NCI-H226 (cell line): Measurements from ENCODE around the gene OR7G1.
A peak's percentile ranks its signal among the peaks of the same experiment; 100 is the strongest.

ENCODE experiments used
- DNase-seq: peaks from one replicate; pipeline ENCODE4 v3.0.0-alpha.2; 2015

The OR7G1 gene, protein sequence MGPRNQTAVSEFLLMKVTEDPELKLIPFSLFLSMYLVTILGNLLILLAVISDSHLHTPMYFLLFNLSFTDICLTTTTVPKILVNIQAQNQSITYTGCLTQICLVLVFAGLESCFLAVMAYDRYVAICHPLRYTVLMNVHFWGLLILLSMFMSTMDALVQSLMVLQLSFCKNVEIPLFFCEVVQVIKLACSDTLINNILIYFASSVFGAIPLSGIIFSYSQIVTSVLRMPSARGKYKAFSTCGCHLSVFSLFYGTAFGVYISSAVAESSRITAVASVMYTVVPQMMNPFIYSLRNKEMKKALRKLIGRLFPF

DNA sequence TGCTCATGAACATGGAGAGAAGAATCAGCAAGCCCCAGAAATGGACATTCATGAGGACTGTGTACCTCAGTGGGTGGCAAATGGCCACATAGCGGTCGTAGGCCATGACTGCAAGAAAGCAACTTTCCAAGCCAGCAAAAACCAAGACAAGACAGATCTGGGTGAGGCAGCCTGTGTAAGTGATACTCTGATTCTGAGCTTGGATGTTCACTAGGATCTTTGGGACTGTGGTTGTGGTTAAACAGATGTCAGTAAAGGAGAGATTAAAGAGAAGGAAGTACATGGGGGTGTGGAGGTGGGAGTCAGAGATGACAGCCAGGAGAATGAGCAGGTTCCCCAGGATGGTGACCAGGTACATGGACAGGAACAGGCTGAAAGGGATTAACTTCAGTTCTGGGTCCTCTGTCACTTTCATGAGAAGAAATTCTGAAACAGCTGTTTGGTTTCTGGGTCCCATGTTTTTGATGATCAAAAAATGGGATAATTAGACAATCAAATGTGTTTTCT, at the start of gene OR7G1:
OR7G1 (minus strand) TSS at position 457 of the 507 bp plus-strand sequence; CDS start at position 457, 0 bp downstream.
- DNase-seq, result no peak

DNA sequence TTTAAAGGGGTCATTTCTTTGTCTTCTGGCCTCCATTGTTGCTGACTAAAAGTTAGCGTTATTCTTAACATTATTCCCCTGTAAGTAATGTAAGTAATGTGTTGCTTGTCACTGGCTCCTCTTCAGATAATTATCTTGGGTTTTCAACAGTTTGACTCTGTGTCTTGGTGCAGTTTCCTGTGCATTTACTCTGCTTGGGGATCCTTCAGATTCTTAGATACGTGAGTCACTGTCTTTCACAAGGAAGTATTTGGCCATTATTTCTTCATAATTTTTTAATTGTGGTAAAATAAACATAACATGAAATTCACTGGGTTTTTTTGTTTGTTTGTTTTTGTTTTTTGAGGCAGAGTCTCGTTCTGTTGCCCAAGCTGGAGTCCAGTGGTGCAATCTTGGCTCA, 49.7 kb upstream of the OR7G1 start:
- no peak for DNase-seq

DNA sequence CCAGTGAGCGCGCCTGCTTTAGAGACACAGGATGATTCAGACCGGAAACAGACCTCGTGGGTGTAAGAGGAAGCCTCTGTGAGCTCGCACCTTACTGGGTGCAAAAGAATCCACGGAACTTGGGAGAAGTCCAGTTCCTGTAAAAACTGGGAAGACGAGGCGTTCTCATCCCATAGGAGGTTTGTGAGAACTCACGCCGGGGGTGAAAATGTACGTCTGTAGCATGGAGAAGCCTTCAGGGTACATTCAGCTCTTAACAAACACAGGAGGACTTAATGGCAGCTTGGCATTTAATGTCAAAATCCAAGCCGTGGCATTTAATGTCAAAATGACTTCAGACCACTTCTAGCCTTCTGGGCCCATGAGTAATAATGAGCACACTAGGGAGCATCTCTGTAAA, 45.9 kb upstream of the OR7G1 start:
- no peak for DNase-seq

DNA sequence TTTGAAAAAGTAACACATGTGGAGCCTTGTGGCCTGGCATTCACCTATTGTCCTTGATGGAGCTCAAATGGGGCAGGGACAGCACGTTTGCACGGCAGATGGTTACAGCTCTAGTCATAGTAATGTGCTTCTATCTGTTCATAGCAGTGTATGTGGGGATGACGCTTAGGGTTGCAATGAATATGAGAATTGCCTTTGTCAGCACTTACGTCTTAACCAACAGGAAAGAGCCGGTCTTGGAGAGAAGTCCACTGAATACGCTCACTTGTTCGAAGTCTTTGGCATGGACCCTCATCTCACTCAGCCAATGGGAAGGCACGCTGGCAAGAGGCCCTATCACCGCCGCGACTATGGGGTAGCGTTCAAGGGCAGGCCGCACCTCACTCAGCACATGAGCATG, 44.3 kb upstream of the OR7G1 start:
- no peak for DNase-seq

DNA sequence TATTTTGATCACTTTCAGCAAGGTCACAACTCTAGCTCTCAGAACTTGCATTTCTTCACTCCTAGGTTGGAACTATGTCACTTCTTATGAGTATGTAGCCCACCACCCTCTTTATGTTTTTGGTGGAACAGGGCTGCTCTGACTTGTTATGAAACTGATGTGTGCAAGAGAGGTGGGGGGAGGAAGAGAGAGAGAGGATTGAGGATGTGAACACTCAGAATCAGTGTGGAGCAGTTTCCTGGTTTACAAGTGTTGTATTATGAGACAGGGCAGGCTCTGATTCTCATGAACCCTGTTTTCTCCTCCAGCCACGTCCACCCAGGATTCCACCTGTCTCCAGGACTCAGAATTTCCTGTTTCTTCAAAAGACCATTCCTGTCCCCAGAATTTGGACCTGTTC, 40.7 kb upstream of the OR7G1 start:
- no peak for DNase-seq

DNA sequence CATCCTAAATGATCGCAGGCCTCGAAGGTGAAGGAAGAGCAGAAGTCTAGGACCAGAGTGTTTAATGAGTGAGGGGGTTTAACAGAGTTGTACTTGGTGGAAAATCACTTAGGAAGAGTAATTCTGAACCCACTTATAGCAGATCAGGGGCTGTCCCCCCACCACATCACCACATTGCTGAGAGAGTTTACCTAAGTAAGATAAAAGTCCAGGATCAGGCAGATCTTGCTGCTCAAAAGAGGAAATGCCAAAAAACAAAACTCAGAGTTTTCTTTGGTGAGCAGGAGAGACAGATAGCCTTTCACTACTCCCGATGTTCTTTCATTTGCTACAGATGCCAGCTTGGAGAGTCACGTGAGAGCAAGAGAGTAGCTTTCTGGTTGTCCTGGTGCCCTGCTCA, 40.0 kb upstream of the OR7G1 start:
- DNase-seq, result no peak

DNA sequence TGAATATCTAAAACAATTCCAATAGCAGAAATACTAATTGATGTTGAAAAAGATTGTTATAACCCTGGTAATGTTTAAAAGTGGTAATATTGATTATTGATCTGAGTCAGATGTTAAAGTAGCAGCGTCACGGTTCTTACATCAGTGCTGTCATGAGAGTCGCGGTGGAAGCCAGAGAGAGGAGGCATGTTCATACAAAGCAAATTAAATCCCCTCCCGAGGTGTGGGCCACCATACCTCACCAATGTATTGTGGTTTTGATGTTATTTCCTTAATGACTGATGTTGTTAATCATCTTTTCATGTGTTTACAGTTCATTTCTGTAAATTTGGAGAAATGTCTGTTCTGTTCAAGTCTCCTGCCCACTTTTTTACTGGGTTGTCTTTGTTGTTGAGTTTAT, 35.8 kb upstream of the OR7G1 start:
- no peak for DNase-seq

DNA sequence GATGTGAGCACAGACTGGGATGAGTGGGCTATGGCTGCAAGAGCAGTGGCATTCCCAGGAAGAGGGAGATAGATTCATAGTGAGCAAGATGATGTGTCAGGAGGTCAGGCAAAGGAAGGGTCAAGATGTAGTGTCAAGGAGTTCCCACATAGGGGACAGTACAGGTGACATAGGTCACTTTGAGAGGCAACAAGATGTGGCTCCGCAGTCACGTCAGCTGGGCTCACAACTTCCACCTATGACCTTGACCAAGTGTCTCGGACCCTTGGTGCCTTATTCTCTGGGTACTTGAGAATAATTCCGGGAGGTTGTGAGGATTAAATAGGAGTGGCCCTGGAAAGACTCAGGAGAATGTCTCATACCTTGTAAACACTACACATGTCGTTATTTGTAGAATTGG, 35.1 kb upstream of the OR7G1 start:
- no peak for DNase-seq

DNA sequence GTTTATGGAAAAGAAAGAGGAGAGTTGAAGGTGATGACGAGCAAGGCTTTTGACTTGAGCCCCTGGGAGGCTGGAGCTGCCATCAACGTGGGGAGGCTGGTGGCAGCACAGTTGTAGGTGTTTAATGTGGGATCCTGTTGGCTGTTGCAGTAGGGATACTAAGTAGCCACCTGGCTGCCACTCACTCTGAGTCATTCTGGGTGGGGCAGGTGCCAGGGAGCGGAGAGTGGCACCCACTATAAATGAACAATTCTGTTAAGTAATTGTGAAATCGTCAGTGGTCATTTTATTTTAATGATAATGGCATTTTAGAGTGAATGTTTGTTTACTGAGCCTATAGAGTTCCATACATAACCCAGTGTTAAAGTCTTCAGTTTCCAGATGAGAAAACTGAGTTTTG, 34.4 kb upstream of the OR7G1 start:
- DNase-seq, result no peak

DNA sequence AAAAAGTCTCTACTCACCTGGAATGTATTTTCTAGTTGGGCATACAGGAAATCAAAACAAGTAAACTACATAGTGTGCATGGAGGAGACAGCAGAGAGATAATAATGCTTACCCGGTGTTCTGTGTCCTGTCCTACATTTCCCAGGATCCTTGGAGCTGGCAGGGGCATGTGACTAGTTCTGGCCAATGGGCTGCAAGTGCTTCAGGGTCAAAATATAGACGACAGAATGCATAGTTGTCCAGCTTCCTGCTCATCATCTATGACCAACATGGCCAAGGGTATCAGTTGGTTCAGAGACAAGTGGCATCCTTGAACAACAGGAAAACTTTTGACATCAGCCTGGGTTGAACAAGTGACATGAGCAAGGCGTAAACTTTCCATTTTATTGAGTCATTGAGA, 33.1 kb upstream of the OR7G1 start:
- no peak for DNase-seq

DNA sequence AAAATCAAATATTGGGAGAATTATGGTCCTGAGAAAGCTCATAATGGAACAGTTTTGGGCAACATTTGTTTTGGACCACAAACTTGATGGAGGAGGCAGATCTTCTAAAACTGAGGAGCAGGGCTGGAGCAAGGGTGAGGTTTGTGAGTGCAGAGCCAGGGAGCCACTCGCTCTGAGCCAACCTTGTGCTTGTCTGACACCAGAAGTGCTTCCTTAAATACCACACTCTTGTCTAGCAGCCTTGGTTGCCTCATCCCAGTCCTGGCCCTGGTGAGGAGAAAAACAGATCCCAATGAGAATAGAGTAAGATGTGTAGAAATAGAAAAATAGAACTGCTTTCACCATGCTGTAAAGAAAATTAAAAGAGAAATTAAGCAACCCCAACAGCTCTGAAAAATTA, 31.3 kb upstream of the OR7G1 start:
- no peak for DNase-seq

DNA sequence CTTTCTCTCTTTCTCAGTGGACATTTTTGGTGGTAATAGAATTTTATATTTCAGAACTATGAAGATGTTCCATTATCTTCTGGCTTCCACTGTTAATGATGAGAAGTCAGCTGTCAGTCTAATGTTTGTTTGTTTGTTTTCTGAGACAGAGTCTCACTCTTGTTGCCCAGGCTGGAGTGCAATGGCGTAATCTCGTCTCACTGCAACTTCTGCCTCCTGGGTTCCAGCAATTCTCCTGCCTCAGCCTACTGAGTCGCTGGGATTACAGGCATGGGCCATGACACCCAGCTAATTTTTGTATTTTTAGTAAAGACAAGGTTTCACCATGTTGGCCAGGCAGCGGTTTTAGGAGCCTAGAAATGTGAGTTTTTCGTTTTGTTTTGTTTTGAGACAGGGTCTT, 29.4 kb upstream of the OR7G1 start:
- DNase-seq, result no peak

DNA sequence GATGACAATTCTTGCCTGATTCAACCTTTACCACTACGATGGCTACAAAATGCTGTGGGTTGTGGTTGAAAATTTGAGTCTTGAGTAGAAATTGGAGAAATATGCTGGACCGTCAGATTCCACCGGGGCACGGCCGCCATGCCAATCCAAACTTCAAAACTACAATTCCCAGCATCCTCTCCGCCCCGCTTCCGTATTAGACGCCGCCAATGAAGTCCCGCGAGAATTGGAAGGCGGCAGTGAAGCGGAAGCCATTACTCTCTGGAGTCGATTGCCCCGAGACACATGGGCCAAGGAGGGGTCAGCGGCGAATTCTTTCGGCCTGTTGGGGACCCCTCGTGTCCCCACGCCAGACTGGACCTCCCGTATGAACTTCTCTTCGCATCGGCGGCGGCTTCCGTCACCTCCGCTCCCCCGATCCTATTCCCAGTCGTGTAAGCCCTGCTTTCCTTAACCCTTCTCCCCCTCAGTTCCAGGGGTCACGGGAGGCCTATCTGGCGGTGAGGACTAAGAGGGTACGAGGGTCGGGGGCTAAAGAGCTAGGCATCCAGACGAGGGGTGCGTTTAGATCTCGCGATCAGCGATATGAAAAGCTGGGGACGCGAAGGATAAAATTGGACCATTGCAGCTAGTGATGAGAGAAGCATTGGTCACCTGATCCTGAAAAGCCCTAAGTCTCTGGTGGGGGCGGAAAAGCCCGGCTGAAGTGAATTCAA, 24.8 kb upstream of the OR7G1 start, which contains the start of gene ZNF317:
ZNF317 (plus strand) TSS at position 239 of the 716 bp plus-strand sequence. CDS start 15,620 bp downstream, outside the sequence.
- peak; percentile 82 for DNase-seq

DNA sequence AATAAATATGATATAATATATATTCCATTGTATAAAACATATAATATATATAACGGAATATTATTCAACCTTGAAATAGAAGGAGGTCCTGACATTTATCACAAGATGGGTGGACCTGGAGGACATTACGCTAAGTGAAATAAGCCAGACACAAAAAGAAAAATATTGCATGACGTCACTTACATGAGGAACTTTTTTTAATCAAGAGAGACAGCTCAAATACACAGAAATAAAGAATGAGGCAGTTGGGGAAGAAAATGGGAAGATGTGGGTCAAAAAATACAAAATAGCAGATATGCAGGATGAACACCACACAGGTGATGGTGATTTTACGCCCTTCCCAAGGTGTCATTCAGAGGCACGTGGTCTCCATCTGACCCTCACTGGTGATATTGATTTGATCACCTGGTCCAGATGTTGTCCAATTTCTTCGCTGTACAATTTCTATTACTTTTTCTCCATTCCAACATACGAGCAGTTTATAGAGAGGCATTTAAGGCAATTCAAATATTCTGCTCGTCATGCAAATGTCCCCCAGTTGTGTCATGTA, 24.1 kb upstream of the OR7G1 start:
- no peak for DNase-seq

DNA sequence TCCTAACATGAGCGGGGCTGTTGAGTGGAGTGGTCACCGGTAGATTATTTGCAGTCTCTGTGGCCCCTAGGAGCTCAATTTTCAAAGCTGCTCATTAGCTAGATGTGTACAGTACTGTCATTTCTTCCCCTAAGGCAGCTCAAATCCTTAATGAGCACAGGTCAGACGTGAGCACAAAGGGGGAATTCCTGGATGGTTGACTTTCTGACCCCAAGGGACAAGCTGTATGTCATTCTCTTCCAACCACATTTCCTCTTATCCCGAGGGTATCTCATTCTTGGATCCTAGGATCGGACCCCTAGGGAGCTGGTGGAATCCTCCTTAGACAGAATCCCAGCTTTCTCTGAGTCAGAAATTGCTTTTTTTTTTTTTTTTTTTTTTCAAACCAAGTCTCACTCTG, 16.9 kb upstream of the OR7G1 start:
- DNase-seq, result no peak

DNA sequence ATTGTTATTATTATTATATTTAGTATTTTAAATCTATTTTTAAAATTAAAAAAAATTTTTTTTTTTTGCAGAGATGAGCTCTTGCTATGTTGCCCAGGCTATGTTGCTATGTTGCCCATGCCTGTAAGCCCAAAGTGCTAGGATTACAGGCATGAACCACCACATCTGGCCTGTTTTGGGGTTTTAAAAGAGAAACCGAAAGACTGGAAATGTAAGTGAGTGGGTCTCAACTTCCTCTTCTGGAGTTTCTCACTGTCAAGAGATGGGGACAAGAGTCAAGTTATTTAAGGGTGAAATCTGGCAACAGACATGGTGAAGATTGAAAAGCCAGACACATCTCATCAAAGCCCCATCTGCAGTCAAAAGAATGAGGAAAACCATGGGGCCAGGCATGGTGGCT, 15.4 kb upstream of the OR7G1 start:
- no peak for DNase-seq

DNA sequence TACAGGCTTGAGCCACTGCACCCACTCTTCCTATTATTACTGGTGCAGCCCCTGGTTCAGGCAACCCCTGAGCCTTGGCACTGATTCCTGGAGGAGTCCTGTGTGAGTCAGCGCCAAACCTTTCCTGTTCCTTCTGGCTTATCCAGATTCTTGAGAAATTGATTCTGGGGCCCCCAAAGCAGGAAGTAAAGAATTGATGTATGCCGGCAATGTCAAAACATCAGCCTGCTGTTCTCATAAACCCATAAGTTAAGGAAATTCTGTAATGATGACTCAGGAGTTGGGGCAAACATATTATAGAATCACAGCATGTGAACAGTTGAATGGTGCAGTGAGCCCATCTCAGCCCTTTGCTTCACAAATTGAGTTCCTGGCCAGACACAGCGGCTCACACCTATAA, 12.6 kb upstream of the OR7G1 start:
- peak; percentile 82 for DNase-seq

DNA sequence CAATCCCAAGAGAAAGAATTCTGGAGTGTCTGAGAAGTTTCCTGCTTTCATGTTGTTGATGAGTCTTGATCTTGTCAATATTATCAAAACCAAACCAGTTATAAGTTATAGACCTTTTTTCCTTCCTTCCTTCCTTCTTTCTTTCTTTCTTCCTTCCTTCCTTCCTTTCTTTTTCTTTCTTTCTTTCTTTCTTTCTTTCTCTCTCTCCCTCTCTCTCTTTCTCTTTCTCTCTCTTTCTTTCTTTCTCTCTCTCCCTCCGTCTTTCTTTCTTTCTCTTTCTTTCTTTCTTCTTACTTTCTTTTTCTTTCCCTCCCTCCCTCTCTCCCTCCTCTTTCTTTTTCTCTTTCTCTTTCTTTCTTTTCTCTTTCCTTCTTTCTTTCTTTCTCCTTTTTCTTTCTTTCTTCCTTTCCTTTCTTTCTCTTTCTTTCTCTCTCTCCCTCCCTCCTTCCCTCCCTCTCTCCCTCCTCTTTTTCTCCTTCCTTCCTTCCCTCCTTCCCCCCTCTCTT, 11.4 kb upstream of the OR7G1 start, which contains the start of gene OR7G3:
OR7G3 (minus strand) TSS at position 51 of the 506 bp plus-strand sequence; CDS start at position 51, 0 bp downstream.
- DNase-seq, result no peak

DNA sequence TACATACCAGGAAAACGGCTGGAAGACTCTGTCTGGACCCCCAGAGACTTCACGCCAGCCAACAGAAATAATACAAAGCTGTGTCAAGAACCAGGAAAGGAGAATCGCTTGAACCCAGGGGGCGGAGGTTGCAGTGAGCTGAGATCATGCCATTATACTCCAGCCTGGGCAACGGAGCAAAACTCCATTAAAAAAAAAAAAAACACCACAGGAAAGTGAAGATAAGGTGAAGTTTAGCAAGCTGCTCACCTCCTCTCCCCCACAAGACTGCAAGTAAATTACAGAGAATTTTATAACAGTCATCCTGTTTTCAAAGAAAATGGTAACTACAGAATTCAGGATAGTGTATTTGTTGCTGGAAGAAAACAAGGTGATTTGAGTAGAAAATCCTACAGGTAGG, 984 bp upstream of the OR7G1 start:
- DNase-seq, result no peak

DNA sequence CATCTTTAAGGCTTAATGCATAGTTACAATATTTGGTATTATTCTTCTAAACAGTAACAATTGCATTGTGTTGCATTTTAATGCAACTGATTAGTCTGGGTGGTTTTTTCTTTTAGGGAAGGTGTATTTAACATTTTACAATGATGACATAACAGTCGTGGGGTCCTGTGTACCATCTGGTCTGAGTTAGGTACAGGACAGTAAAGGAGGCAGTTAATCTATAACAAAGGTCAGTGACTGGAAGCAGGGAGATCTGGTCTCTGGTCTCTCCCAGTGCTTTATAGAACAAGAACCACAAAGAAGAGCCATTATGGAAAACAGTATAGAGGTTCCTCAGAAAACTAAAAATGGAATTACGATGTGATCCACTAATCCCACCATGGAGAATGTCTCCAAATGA, 5.6 kb downstream of the OR7G1 start:
- DNase-seq, result no peak

DNA sequence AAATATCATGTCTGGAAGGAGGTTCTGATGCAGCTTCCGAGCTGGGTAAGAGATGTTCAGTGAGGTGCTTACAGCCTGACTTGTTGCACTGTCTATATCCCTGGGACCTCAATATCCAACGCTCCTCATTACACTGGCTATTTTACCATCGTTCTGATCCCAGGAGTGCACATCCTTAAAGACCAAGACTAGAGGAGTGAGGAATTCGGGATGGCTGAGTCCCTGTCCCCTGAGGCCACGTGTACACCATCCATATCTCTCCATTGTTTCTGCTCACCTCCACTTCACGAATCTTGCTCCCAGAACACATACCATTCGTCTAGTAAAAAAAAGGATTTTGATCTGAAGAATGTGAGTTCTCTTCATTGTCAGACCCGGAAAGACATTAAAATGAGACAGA, 8.2 kb downstream of the OR7G1 start, which contains the start of gene OR7G2:
OR7G2 (minus strand) TSS at position 101 of the 400 bp plus-strand sequence. CDS start 4,232 bp downstream, outside the sequence.
- DNase-seq, result no peak

DNA sequence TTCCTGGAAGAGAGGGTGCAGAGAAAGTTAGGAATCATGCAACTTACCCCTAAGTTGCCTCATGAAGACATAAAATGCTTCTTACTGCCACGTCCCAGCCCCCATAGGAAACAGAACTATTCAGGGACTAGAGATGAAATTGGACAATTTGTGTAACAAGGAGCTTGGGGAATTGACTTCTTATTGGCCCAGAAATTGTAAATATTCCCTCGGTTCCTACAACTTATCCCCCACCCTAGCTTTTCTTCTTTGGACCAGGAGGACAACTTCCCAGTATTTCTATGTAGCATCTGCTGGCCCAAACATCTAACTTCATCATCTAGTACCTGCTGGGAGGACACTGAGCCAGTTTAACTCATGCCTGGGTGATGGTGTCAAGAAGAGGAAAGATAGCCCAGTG, 28.8 kb downstream of the OR7G1 start, which contains the start of gene OR1M1:
OR1M1 (plus strand) TSS at position 301 of the 400 bp plus-strand sequence. CDS start 6,184 bp downstream, outside the sequence.
- DNase-seq, result no peak

DNA sequence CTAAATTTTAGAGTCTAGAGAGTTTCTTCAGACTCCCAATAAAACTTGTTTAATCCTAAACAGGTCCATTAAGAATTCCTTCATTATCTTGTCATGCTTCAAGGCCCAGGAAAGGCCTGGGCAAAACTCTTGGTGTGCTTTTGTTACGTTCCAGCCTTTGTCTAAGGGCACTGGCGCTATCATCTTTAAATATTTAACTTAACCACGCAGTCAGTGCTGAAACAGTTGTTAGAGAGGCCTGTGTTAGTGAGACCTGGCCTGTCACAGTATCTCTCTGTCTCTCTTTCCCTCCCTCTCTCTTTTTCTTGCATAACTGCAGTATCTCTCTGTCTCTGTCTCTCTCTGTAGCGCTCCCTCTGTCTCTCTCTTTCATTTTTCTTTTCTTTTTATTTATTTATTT, 36.9 kb downstream of the OR7G1 start:
- DNase-seq, result no peak
